ENCODE results near the gene BRAT1. TPM values are rescaled to one million over a fixed set of nuclear protein-coding genes. Genes with fewer than 3 reads are reported as not detected.

Gene BRAT1
- total and polyA plus RNA-seq, 5 donors from 2014 or later, result 21.4 to 36.6 (median 31.3) TPM

DNA sequence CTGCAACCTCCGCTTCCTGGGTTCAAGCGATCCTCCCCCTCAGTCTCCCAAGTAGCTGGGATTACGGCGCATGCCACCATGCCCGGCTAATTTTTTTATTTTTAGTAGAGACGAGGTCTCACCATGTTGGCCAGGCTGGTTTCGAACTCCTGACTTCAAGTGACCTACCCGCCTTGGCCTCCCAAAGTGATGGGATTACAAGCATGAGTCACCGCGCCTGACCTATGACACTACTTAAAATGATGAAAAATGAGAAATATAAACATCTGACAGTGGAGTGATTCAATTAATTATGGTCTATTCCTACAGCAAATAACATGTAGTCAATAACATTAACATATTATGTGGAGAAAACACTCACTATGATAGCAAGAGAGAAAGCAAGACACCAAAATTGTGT lies 2.2 kb downstream of the BRAT1 start:
- peak overlapping the region in 1 of 3 donors; percentile 31 for H3K27ac Mint-ChIP-seq
- ATAC-seq (ENCODE audit: low read depth in 2 of 2), result no peak
- Histone ChIP-seq H3K36me3 (ENCODE audit: control insufficient read depth, insufficient read depth, low read length) (peaks cover 4% of the 10 kb centered on the region), H3K4me1 (ENCODE audit: control insufficient read depth, insufficient read depth, low read length, poor library complexity, severe bottlenecking) (peaks cover 34% of the 10 kb centered on the region), H3K27ac (ENCODE audit: insufficient read depth, low read length, poor library complexity, severe bottlenecking) (no peak overlapping the region), H3K27me3 (ENCODE audit: control insufficient read depth, insufficient read depth, low read length) (no peaks in the 10 kb centered on the region), H3K9me3 (ENCODE audit: control insufficient read depth in 2 of 2, low read length in 2 of 2) (no peaks in the 10 kb centered on the region), H3K4me3 (ENCODE audit: low read depth, low read length) (no peak overlapping the region)
- peaks cover 0 to 52% (median 30%) of the 10 kb centered on the region in 4 donors for H3K4me1 Mint-ChIP-seq
- peaks cover 8% of the 10 kb centered on the region for H3K36me3 Mint-ChIP-seq
- no peak for DNase-seq
- H3K4me3 Mint-ChIP-seq, result peak overlapping the region; percentile 75 to 94 (median 90)
- no peaks in the 10 kb centered on the region for H3K9me3 Mint-ChIP-seq
- H3K27me3 Mint-ChIP-seq, result no peaks in the 10 kb centered on the region

DNA sequence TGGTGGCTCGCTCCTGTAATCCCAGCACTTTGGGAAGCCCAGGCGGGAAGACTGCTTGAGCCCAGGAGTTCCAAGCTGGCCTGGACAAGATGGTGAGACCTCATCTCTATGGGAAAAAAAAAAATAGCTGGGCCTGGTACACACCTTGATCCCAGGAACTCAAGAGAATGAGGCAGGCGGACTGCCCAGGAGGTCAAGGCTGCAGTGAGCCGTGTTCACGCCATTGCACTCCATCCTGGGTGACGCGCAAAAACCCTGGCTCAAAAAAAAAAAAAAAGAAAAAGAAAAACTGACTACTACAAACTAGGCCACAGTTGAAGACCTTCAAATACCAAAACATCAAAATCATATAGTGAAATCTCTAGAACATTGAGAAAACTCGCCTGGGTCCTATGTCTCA lies 3.9 kb downstream of the BRAT1 start:
- H3K27ac Mint-ChIP-seq, result no peak overlapping the region
- H3K36me3 Mint-ChIP-seq, result peaks cover 10% of the 10 kb centered on the region
- H3K9me3 Mint-ChIP-seq, result no peaks in the 10 kb centered on the region

DNA sequence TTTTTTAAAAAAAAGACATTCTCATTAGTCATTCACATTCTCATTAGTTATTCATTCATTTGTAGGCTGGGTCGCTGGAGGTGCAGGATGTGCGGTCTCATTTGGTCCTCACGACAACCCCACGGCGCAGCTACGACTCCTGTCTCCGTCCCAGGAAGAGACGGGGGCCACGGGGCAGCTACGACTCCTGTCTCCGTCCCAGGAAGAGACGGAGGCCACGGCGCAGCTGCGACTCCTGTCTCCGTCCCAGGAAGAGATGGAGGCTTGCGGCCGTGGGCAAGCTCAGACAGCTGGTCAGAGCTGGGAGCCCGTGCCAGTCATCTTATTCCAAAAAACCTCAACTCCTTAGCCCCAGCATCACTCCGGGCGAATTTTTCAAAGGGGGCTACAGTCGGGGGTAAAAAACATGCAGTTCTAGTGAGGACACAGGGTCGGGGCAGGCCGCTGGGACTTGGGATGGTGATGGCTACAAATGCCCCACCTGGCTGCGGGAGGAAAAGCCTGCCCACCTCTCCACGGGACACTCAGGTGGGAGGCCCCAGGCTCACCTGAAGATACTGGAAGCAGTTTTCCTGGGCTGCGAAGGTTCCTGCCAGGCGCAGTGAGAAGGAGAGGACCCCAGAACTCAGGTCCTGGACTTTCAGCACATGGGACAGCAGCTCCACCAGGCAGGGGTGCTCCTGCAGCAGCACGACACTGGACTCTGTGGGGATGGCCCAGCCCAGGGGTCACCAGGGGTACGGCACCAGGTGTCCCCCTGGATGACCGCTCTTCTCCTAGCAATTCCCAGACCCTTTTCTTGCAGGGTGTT lies 8.3 kb downstream of the BRAT1 start:
- Histone ChIP-seq H3K9me3 (ENCODE audit: control insufficient read depth in 2 of 2, low read length in 2 of 2) (no peaks in the 10 kb centered on the region), H3K27ac (ENCODE audit: insufficient read depth, low read length, poor library complexity, severe bottlenecking) (no peak overlapping the region), H3K4me1 (ENCODE audit: control insufficient read depth, insufficient read depth, low read length, poor library complexity, severe bottlenecking) (peaks cover 5% of the 10 kb centered on the region), H3K4me3 (ENCODE audit: low read depth, low read length) (no peak overlapping the region), H3K36me3 (ENCODE audit: control insufficient read depth, insufficient read depth, low read length) (peaks cover 36% of the 10 kb centered on the region), H3K27me3 (ENCODE audit: control insufficient read depth, insufficient read depth, low read length) (no peaks in the 10 kb centered on the region)
- peaks cover 0 to 5% (median 0%) of the 10 kb centered on the region in 7 donors for H3K9me3 Mint-ChIP-seq
- peaks cover 10% of the 10 kb centered on the region for H3K36me3 Mint-ChIP-seq
- H3K27me3 Mint-ChIP-seq, result no peaks in the 10 kb centered on the region
- peak overlapping the region in 1 of 4 donors; percentile 58 for H3K4me3 Mint-ChIP-seq
- ATAC-seq (ENCODE audit: low read depth in 2 of 2), result no peak
- no peak for DNase-seq
- peak overlapping the region in 1 of 3 donors; percentile 32 for H3K27ac Mint-ChIP-seq
- peaks cover 0 to 21% (median 15%) of the 10 kb centered on the region in 4 donors for H3K4me1 Mint-ChIP-seq

More for the DNA sequence above, 3.9 kb downstream of the BRAT1 start:
- ATAC-seq (ENCODE audit: low read depth in 2 of 2) (no peak), DNase-seq (no peak)
- H3K4me1 ChIP-seq (ENCODE audit: control insufficient read depth, insufficient read depth, low read length, poor library complexity, severe bottlenecking), result peaks cover 34% of the 10 kb centered on the region
- Mint-ChIP-seq H3K4me1 (peaks cover 0 to 47% (median 26%) of the 10 kb centered on the region in 4 donors), H3K4me3 (peak overlapping the region in 2 of 4 donors; percentile 52 to 54), H3K27me3 (no peaks in the 10 kb centered on the region)
- H3K27ac ChIP-seq (ENCODE audit: insufficient read depth, low read length, poor library complexity, severe bottlenecking), result no peak overlapping the region
- peaks cover 19% of the 10 kb centered on the region for H3K36me3 ChIP-seq (ENCODE audit: control insufficient read depth, insufficient read depth, low read length)
- H3K4me3 ChIP-seq (ENCODE audit: low read depth, low read length), result no peak overlapping the region
- no peaks in the 10 kb centered on the region for H3K27me3 ChIP-seq (ENCODE audit: control insufficient read depth, insufficient read depth, low read length)
- H3K9me3 ChIP-seq (ENCODE audit: control insufficient read depth in 2 of 2, low read length in 2 of 2), result no peaks in the 10 kb centered on the region

DNA sequence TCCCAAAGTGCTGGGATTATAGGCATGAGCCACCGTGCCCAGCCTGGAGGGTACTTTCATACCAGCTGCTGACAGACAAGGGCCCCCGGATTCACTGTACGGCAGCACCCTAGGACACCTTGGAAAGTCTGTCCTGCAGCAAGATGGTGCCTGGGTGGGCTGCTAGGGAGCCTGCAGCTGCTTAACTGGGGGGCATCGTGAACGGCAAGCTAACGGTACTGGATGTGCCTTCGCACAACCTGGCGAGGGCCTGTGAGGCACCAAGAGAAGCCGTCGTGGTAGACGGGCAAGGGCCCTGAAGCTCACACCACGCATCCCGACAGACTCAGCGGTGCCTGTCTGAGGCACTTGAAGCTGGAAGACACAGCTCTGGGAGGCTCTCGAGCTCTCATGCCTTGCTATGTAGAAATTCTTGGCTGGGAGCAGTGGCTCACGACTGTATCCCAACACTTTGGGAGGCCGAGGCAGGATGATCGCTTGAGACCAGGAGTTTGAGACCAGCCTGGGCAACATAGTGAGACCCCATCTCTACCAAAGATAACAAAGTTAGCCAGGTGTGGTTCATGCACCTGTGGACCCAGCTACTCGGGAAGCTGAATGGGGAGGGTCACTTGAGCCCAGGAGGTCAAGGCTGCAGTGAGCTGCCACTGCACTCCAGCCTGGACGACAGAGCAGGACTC lies 9.4 kb downstream of the BRAT1 start:
- peaks cover 5% of the 10 kb centered on the region for H3K4me1 ChIP-seq (ENCODE audit: control insufficient read depth, insufficient read depth, low read length, poor library complexity, severe bottlenecking)
- H3K27me3 ChIP-seq (ENCODE audit: control insufficient read depth, insufficient read depth, low read length), result no peaks in the 10 kb centered on the region
- H3K36me3 Mint-ChIP-seq, result peaks cover 10% of the 10 kb centered on the region
- H3K4me1 Mint-ChIP-seq, result peaks cover 0 to 16% (median 11%) of the 10 kb centered on the region in 4 donors
- no peaks in the 10 kb centered on the region for H3K27me3 Mint-ChIP-seq
- peak overlapping the region in 1 of 4 donors; percentile 44 for H3K4me3 Mint-ChIP-seq
- no peaks in the 10 kb centered on the region for H3K9me3 ChIP-seq (ENCODE audit: control insufficient read depth in 2 of 2, low read length in 2 of 2)
- H3K27ac ChIP-seq (ENCODE audit: insufficient read depth, low read length, poor library complexity, severe bottlenecking), result no peak overlapping the region
- H3K4me3 ChIP-seq (ENCODE audit: low read depth, low read length), result no peak overlapping the region
- peaks cover 36% of the 10 kb centered on the region for H3K36me3 ChIP-seq (ENCODE audit: control insufficient read depth, insufficient read depth, low read length)
- no peak for DNase-seq
- no peak overlapping the region for H3K27ac Mint-ChIP-seq
- H3K9me3 Mint-ChIP-seq, result peaks cover 0 to 8% (median 0%) of the 10 kb centered on the region in 7 donors
- ATAC-seq (ENCODE audit: low read depth in 2 of 2), result no peak

DNA sequence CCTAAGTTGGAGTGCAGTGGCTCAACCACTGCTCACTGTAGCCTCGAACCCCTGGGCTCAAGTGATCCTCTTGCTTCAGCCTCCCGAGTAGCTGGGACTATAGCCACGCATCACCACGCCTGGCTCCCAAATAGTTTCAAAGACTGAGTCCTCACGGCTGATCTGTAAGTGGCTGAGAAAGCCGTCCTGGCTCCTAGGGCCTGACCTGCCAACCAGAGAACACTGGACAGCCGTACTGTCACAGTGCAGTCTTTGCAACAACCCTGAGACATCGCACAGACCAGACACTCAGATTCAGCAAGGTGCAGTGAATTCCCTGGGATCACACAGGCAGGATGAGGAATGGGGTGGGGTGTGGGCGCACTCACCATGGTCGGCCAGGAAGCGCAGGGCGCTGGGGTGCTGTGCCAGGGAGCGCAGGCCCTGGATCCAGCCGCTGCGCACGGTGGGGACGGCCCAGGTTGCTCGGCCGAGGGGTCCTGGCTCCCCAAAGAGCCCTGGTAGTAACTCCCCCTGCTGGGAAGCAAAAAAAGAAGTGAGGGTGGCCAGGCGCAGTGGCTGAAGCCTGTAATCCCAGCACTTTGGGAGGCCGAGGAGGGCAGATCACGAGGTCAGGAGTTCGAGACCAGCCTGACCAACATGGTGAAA lies 10.7 kb downstream of the BRAT1 start:
- Mint-ChIP-seq H3K9me3 (peaks cover 0 to 8% (median 0%) of the 10 kb centered on the region in 7 donors), H3K36me3 (peaks cover 8% of the 10 kb centered on the region), H3K27me3 (no peaks in the 10 kb centered on the region), H3K4me3 (peak overlapping the region in 2 of 4 donors; percentile 38 to 43), H3K4me1 (peaks cover 0 to 8% (median 5%) of the 10 kb centered on the region in 4 donors), H3K27ac (no peak overlapping the region)
- Histone ChIP-seq H3K4me3 (ENCODE audit: low read depth, low read length) (no peak overlapping the region), H3K36me3 (ENCODE audit: control insufficient read depth, insufficient read depth, low read length) (peaks cover 36% of the 10 kb centered on the region), H3K9me3 (ENCODE audit: control insufficient read depth in 2 of 2, low read length in 2 of 2) (no peaks in the 10 kb centered on the region), H3K27ac (ENCODE audit: insufficient read depth, low read length, poor library complexity, severe bottlenecking) (no peak overlapping the region), H3K4me1 (ENCODE audit: control insufficient read depth, insufficient read depth, low read length, poor library complexity, severe bottlenecking) (peaks cover 2% of the 10 kb centered on the region), H3K27me3 (ENCODE audit: control insufficient read depth, insufficient read depth, low read length) (no peaks in the 10 kb centered on the region)
- no peak for ATAC-seq (ENCODE audit: low read depth in 2 of 2)
- no peak for DNase-seq

DNA sequence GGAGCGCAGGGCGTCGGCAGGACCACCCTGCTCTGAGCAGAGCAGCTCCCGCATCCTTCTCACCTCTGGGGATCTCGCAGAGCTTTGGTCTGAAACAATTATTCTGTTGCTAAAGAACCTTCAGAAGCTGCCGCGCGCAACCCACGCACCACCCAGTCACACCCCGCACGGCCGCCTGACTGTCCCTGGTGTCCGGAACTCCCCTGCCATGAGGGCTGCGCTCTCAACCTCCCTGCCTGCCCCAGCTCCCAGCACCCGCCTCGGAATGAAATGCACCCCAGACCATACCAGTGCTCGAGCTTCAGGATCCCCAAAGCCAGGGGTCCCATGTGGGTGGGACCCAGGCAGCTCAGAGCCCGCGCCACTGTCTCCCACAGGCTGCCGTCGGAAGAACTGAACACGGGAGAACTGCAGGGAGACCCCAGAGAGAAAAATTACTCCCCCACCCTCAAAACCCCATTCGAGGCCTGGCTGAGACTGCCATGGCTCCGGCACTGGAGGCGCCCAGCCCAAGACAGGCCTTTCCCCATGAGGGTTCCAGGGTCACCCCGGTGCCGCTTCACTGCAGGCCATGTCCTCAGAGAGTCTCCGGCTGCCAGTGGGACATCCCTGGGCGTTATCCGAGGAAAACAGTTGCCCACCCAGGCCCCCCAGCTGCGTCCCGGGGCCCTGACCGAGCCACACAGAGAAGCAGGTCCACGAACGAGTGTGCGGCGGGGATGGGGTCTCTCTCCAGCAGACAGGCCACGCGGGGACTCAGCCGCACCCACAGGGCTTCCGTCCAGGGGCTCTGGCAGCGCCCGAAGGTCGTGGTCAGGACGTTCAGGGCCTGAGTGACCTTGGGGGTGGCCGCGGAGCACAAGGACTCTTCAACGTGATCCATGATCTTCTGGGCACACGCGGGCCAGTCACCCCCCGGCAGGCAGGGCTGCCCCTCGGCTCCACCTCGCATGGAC lies 12.1 kb downstream of the BRAT1 start:
- Histone ChIP-seq H3K4me1 (ENCODE audit: control insufficient read depth, insufficient read depth, low read length, poor library complexity, severe bottlenecking) (no peaks in the 10 kb centered on the region), H3K27ac (ENCODE audit: insufficient read depth, low read length, poor library complexity, severe bottlenecking) (no peak overlapping the region), H3K4me3 (ENCODE audit: low read depth, low read length) (no peak overlapping the region), H3K27me3 (ENCODE audit: control insufficient read depth, insufficient read depth, low read length) (no peaks in the 10 kb centered on the region), H3K36me3 (ENCODE audit: control insufficient read depth, insufficient read depth, low read length) (peaks cover 36% of the 10 kb centered on the region), H3K9me3 (ENCODE audit: control insufficient read depth in 2 of 2, low read length in 2 of 2) (no peaks in the 10 kb centered on the region)
- peak overlapping the region in 1 of 3 donors; percentile 38 for H3K27ac Mint-ChIP-seq
- H3K27me3 Mint-ChIP-seq, result no peaks in the 10 kb centered on the region
- H3K9me3 Mint-ChIP-seq, result peaks cover 0 to 8% (median 0%) of the 10 kb centered on the region in 7 donors
- peak overlapping the region in 3 of 4 donors; percentile 24 to 69 (median 38) for H3K4me3 Mint-ChIP-seq
- peaks cover 0 to 2% (median under 1%) of the 10 kb centered on the region in 4 donors for H3K4me1 Mint-ChIP-seq
- H3K36me3 Mint-ChIP-seq, result peaks cover 2% of the 10 kb centered on the region
- DNase-seq (no peak), ATAC-seq (ENCODE audit: low read depth in 2 of 2) (no peak)
